ENCODE results near the gene GALNT18.

DNA sequence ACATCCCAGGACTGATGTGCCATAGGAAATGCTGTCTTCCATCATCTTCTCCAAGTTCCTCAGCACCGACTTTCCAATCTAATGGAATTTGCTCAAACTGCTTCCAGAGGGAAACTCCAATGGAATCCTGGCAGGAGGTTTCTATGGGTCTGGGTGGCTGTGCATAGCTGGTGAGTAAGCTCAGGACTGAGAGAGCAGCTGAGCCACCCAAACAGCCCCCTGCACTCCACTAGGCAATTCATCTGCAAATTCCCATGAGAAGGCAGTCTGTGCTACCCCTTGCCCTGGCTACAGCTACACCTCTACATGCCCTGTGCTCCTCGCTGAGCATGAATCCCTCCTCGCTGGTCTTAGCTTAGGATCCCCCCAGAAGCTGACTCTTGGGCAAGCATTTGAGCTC lies 140.8 kb downstream of the GALNT18 start:
- TF ChIP-seq, protein P1, sequence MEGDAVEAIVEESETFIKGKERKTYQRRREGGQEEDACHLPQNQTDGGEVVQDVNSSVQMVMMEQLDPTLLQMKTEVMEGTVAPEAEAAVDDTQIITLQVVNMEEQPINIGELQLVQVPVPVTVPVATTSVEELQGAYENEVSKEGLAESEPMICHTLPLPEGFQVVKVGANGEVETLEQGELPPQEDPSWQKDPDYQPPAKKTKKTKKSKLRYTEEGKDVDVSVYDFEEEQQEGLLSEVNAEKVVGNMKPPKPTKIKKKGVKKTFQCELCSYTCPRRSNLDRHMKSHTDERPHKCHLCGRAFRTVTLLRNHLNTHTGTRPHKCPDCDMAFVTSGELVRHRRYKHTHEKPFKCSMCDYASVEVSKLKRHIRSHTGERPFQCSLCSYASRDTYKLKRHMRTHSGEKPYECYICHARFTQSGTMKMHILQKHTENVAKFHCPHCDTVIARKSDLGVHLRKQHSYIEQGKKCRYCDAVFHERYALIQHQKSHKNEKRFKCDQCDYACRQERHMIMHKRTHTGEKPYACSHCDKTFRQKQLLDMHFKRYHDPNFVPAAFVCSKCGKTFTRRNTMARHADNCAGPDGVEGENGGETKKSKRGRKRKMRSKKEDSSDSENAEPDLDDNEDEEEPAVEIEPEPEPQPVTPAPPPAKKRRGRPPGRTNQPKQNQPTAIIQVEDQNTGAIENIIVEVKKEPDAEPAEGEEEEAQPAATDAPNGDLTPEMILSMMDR (IDR thresholded peaks at IDR 0.05; ENCODE audit: insufficient read depth, low read length), result no peak
- TF ChIP-seq POLR2AphosphoS5 (IDR thresholded peaks at IDR 0.05; ENCODE audit: low read depth) (no peak), GABPA (IDR thresholded peaks at IDR 0.05; ENCODE audit: low read depth) (no peak)
- TF ChIP-seq, protein P2, sequence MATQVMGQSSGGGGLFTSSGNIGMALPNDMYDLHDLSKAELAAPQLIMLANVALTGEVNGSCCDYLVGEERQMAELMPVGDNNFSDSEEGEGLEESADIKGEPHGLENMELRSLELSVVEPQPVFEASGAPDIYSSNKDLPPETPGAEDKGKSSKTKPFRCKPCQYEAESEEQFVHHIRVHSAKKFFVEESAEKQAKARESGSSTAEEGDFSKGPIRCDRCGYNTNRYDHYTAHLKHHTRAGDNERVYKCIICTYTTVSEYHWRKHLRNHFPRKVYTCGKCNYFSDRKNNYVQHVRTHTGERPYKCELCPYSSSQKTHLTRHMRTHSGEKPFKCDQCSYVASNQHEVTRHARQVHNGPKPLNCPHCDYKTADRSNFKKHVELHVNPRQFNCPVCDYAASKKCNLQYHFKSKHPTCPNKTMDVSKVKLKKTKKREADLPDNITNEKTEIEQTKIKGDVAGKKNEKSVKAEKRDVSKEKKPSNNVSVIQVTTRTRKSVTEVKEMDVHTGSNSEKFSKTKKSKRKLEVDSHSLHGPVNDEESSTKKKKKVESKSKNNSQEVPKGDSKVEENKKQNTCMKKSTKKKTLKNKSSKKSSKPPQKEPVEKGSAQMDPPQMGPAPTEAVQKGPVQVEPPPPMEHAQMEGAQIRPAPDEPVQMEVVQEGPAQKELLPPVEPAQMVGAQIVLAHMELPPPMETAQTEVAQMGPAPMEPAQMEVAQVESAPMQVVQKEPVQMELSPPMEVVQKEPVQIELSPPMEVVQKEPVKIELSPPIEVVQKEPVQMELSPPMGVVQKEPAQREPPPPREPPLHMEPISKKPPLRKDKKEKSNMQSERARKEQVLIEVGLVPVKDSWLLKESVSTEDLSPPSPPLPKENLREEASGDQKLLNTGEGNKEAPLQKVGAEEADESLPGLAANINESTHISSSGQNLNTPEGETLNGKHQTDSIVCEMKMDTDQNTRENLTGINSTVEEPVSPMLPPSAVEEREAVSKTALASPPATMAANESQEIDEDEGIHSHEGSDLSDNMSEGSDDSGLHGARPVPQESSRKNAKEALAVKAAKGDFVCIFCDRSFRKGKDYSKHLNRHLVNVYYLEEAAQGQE (IDR thresholded peaks at IDR 0.05; ENCODE audit: insufficient replicate concordance, low read depth), result no peak
